Cardiac muscle cell (in vitro differentiated cells and primary cell): Measurements from ENCODE around the gene ESPN. TPM values are rescaled to one million over a fixed set of nuclear protein-coding genes. Genes with fewer than 3 reads are reported as not detected.

Experiments used
- DNase-seq, 2 donors: peaks; one replicate each; pipeline versions ENCODE4 v3.0.0 to v3.0.0-alpha.2; 2010 to 2017; ENCODE audit warnings: low read depth in 1 of 2, low spot score in 1 of 2
- H3K27ac ChIP-seq: fragments of 200-600 bp; sonication (generic); 2 replicates; pipeline ENCODE4 v1.5.1; 2016
- H3K27me3 ChIP-seq: fragments of 200-600 bp; sonication (generic); 2 replicates; pipeline ENCODE4 v1.6.0; 2016; ENCODE audit warnings: control low read depth
- H3K36me3 ChIP-seq: fragments of 200-600 bp; sonication (generic); 2 replicates; pipeline ENCODE4 v1.5.1; 2016; ENCODE audit warnings: control low read depth
- H3K4me1 ChIP-seq: fragments of 200-600 bp; sonication (generic); 2 replicates; pipeline ENCODE4 v1.8.1; 2017; ENCODE audit warnings: low read depth, mild to moderate bottlenecking, mixed run types
- H3K4me3 ChIP-seq: fragments of 200-600 bp; sonication (generic); 2 replicates; pipeline ENCODE4 v1.5.1; 2016; ENCODE audit warnings: mild to moderate bottlenecking
- H3K9me3 ChIP-seq: fragments of 200-600 bp; sonication (generic); 2 replicates; pipeline ENCODE4 v1.5.1; 2017; ENCODE audit warnings: low read depth, mild to moderate bottlenecking, control low read depth
- polyA plus RNA-seq: library from polyadenylated mRNA; unstranded; fragments of >200 nt; fragmentation: Nextera tagmentation; extraction: Ambion mirVana; gene quantifications from 2 replicates; pipeline ENCODE4 v1.2.1, GENCODE V29; 2016
- total RNA-seq: library from RNA; depleted of rRNA; stranded (reverse); fragments of >200 nt; gene quantifications from 2 replicates; pipeline ENCODE4 v1.2.3, GENCODE V29; 2016
- TF ChIP-seq, protein P1 (sequence below): IDR thresholded peaks from 2 replicates; pipeline ENCODE4 v1.5.1; 2012; ENCODE audit warnings: low read depth, mild to moderate bottlenecking, low read length

ESPN gene
- total and polyA plus RNA-seq, 2 experiments from 2014 or later = 8.0 to 18.1 TPM

DNA sequence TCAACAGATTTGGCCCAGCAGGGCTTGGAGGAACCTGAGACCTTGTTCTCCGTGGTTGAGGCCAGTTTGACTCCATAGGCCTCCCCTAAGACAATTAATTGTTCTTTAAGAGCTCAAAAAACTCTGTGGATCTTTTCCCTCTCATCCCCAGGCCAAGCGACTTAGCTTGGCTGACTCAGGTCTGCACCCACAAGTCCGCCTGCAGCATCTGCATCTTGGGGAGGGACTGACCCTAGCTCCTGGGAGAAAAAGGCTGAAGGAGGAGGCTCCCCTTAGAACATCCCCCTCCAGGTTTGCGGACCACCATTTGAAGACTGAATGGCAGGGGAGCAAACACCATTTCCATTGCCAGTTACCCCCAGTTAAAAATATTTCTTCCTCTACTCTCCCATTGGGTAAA lies 3.3 kb upstream of the ESPN start:
- H3K36me3 ChIP-seq = no peaks in the 10 kb centered on the region
- peaks cover 100% of the 10 kb centered on the region for H3K27me3 ChIP-seq
- no peak overlapping the region for H3K4me3 ChIP-seq
- no peak for DNase-seq
- H3K9me3 ChIP-seq = no peaks in the 10 kb centered on the region
- TF ChIP-seq, protein P1, sequence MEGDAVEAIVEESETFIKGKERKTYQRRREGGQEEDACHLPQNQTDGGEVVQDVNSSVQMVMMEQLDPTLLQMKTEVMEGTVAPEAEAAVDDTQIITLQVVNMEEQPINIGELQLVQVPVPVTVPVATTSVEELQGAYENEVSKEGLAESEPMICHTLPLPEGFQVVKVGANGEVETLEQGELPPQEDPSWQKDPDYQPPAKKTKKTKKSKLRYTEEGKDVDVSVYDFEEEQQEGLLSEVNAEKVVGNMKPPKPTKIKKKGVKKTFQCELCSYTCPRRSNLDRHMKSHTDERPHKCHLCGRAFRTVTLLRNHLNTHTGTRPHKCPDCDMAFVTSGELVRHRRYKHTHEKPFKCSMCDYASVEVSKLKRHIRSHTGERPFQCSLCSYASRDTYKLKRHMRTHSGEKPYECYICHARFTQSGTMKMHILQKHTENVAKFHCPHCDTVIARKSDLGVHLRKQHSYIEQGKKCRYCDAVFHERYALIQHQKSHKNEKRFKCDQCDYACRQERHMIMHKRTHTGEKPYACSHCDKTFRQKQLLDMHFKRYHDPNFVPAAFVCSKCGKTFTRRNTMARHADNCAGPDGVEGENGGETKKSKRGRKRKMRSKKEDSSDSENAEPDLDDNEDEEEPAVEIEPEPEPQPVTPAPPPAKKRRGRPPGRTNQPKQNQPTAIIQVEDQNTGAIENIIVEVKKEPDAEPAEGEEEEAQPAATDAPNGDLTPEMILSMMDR = no peak
- no peak overlapping the region for H3K27ac ChIP-seq
- peaks cover 2% of the 10 kb centered on the region for H3K4me1 ChIP-seq

DNA sequence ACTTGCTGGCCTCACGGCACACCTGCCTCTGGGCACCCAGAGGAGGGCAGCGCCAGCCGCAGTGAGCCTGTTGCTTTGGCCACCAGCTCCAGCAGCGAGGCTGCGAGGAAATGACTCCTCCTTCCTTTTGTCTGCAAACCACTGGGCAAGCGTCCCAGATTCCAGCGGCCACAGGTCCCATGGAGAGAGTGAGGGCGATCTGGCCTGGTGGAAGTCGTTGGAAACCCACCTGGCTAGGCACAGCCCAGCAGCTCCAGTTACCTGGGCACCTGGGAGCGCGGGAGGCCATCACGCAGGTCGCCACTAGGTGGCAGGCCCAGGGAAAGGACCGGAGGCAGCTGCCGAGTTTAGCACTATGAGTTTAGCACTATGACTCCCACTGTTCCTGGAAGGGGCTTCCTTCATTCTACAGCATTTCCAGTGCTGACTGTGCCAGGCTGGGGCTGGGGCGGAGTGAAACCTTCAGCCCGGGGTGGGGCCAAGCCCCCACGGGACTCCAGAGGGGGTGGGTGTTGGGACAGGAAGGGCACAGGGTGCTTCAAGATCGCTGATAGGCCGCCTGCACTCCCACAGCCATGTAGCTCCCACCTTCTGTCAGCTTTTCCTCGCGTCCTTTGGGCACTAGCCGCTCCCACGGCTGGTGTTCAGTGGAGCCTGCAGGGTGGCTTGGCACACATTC lies 1.1 kb upstream of the ESPN start:
- TF ChIP-seq, protein P1 = peak; percentile 83
- Histone ChIP-seq H3K36me3 (no peaks in the 10 kb centered on the region), H3K27me3 (peaks cover 95% of the 10 kb centered on the region), H3K4me3 (no peak overlapping the region), H3K27ac (no peak overlapping the region), H3K9me3 (no peaks in the 10 kb centered on the region), H3K4me1 (peaks cover 2% of the 10 kb centered on the region)
- peak; percentile 49 to 71 for DNase-seq

DNA sequence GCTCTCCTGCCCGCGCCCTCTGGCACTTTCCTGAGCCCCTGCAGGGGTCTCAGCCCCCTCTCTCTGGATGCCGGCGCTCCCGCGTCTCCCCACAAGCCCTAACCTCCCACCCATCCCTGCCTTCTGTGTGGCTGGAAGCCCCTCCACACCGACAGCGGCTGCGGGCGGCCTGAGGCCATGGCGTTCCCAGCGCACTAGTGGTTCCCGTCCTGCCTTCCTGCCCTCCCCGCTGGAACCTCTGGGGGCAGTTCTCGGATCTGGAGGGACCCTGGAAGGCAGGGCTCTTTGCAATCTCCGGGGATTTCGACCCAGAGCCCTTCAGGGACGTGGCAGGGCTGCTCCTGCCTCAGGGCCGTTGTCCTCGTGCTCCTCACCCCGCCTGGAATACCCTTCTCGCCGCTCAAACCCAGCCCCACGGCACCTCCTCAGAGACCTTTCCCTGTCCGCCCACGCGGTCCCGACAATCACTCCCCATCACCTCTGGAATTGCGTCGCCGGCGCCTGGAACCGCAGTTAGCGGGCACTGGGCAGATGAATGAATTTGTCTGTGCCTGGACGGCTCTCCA lies 493 bp upstream of the ESPN start:
- TF ChIP-seq, protein P1 = no peak
- Histone ChIP-seq H3K27me3 (peaks cover 88% of the 10 kb centered on the region), H3K27ac (no peak overlapping the region), H3K4me1 (peaks cover 2% of the 10 kb centered on the region), H3K9me3 (no peaks in the 10 kb centered on the region), H3K4me3 (no peak overlapping the region), H3K36me3 (no peaks in the 10 kb centered on the region)
- no peak for DNase-seq

DNA sequence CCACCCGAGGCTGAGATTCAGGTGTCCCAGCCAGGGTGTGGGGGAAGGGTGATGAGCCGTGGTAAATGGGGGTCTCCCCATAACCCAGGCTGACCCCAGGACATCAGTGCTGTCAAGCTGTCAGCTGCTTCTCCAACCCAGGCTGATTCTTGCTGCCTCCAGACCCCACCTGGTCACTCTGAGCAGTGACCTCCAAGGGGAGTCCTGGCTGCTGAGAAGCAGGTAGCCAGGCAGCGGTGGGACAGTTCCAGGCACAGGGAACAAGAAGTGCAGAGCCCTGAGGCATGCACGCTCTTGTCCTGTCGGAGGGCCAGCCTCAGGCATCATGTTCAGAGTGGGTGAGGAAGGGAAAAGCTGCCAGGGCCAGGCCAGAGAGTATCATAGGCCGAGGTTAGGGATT lies 1.1 kb downstream of the ESPN start:
- Histone ChIP-seq H3K36me3 (no peaks in the 10 kb centered on the region), H3K27ac (no peak overlapping the region), H3K4me3 (no peak overlapping the region), H3K27me3 (peaks cover 73% of the 10 kb centered on the region), H3K9me3 (no peaks in the 10 kb centered on the region), H3K4me1 (no peaks in the 10 kb centered on the region)
- TF ChIP-seq, protein P1 = no peak
- no peak for DNase-seq

DNA sequence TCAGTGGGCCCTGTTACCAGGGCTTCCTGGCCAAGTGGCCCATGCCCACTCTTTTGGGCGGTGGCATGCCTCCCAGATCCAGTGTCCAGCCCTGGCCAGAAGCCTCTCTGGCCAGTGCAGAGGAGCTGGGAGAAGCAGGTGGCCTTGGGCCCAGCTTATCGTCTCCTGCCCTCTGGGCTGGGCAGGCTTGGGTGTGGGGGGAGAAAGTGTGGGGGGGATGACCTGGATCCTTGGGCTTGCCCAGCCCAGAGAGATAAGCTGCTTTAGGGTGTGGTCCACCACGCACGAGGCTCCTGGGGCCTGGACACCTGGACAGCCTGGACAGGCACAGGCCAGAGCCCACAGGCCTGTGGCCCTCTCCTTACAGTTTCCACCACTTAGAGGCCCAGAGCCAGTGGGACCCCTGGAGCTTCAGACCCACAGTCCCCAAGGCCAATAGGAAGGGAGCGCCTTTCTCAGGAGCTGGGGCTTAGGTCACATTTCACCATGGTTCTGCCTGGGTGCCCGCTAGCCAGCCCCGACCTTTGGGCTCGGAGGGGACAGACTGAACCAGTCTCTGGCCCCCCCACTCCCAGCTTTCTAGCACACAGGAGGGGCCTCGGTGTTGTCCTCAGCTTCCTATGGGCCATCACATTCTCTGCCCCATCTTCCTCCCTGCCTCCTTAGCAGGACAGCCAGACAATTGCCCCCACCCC lies 1.8 kb downstream of the ESPN start:
- no peaks in the 10 kb centered on the region for H3K9me3 ChIP-seq
- H3K4me1 ChIP-seq = no peaks in the 10 kb centered on the region
- H3K4me3 ChIP-seq = no peak overlapping the region
- no peak overlapping the region for H3K27ac ChIP-seq
- H3K36me3 ChIP-seq = no peaks in the 10 kb centered on the region
- TF ChIP-seq, protein P1 = no peak
- H3K27me3 ChIP-seq = peaks cover 68% of the 10 kb centered on the region
- DNase-seq = no peak
